GM19324 (cell line): ENCODE data around the gene DRAM1.
"Not testable (repeated sequence)": the region's sequence is repeated elsewhere in the genome, so short reads cannot be mapped to it uniquely, and the experiment has no call there.

ENCODE experiments used
- ATAC-seq: cut with Tn5 transposase; IDR thresholded peaks from one replicate; pipeline ENCODE4 v1.9.1; 2021; ENCODE audit warnings: mild to moderate bottlenecking, moderate library complexity; ENCODE audit not compliant: unreplicated experiment, low FRiP score

The DRAM1 gene

DNA sequence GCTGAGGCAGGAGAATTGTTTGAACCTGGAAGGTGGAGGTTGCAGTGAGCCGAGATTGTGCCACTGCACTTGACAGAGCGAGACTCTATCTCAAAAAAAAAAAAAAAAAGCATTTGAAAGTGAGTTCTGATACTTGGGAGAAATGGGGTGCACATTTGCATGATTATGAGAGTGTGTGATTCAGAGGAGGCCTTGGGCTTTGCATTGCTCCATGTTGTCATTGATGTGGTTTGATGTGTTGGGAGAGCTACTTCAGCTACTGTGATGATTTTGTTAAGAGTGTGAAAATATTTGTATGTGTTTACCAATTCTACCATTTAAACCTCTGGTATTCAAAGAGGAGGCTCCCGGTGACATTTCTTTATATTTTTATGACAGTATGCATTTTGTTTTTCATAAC lies 24.4 kb downstream of the DRAM1 start:
- ATAC-seq = no peak

DNA sequence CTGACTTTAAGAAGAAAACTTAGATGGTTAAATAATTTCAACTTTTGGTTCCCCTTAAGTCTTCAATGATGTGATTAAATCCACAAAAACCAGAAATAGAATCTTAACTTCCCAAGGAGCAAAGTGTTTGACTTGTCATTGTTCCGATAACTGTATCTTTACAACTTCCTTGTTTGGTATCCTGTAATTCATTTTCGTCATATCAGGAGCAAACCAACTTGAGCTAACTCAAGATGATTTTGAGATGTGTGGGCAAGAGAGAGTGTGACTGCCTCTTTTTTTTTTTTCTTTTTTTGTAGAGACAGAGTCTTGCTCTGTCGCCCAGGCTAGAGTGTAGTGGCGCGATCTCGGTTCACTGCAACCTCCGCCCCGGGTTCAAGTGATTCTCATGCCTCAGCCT lies 25.3 kb downstream of the DRAM1 start:
- ATAC-seq = no peak

DNA sequence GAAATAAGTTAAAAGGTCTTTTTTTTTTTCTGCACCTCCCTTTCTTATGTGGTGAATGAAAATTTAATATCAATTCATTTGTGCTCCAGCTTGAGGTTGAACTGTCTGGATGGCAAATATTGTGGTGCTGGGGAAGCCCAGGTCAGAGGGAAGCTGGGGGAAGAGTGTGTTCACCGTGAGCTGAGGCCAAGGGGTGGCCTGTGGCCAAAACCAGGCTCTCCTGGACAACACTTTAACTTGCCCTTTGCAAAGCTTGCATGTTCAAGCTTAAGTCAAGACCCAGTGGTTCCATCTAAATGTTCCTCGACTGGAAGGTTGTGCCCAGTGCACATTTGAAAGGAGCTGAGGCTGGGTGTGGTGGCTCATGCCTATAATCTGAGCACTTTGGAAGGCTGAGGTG lies 28.8 kb downstream of the DRAM1 start:
- no peak for ATAC-seq

DNA sequence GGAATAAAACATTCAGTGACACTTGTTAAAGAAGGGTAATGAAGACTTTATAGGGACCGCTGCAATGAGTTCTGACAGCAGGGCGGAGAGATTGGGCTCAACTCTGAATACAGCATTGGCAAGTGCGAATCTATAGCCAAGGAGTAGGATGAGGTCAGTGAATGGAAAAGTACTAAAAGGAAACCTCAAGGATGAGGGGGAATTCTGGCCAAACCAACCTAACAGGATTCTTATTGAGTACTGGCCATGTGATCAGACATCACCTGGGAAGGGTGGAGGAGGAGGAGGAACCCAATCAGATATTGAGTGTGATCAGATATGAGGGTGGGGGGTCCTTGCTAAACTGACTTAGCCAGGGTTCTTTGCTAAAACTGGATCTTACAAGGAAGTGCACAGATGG lies 31.0 kb downstream of the DRAM1 start:
- ATAC-seq = no peak

DNA sequence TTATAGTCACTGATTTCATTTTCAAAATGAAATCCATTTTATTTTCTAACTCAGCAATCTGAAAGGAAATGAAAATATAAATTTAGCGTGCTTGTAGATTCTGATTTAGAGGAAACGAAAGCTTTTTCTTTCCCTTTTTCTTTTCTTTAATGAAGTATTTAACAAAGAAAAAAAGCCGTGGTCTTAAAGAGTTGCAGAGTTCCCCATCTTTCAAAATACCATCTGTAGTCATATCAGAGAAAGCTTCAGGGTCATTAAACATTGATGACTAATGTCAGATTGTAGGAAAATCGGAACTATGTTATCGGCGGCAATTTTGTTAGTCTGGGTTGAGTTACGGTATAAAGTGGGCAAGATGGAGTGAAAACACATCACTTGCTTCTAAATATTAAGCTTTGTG lies 32.3 kb downstream of the DRAM1 start:
- no peak for ATAC-seq

DNA sequence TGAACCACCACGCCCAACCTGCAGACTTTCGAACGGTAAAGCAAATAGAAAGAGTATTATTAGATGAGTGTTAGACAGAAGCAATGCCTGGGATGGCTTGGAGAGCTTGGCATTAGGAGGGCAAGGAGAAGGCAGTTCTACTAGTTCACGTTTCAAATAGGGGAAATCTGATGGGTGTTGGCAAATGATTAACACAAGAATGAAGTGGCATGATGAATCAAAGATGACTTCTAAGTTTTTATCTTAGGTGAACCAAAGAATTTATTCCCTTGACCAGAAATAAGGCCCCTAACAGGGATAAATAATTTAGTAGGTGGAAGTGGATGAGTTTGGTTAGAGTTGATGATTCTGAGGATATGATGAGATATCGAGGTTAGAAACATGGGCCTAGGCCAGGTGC lies 38.5 kb downstream of the DRAM1 start:
- no peak for ATAC-seq

DNA sequence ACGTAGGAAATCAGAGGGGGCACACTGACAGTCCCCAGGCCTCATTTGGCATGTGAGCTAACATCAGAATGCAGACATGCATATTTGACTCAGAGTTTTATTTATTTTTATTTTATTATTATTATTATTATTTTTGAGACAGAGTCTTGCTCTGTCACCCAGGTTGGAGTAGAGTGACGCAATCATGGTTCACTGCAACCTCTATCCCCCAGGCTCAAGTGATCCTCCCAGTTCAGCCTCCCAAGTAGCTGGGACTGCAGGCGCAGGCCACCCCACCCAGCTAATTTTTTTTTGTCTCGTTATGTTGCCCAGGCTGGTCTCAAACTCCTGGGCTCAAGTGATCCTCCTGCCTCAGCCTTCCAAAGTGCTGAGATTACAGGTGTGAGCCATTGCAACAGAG lies 41.4 kb downstream of the DRAM1 start:
- not testable (repeated sequence) for ATAC-seq

DNA sequence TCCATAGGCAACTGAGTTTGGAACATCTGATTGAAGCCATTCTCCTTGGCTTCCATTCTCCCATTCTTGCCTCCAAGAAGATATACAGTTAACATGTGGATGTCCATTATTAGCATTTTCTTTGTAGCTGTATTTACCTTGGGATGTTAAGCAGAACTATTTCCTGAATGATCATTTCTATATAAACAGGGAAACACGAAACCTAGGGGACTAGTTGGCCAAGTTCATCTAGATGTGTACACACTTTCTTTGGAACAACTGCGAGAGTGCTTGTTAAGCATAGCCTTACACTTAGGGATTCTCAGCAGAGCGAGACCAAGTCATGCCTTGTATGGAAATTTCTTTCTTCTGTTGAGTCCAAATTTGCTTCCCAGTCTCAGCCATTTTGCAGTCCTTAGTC lies 42.1 kb downstream of the DRAM1 start:
- no peak for ATAC-seq

DNA sequence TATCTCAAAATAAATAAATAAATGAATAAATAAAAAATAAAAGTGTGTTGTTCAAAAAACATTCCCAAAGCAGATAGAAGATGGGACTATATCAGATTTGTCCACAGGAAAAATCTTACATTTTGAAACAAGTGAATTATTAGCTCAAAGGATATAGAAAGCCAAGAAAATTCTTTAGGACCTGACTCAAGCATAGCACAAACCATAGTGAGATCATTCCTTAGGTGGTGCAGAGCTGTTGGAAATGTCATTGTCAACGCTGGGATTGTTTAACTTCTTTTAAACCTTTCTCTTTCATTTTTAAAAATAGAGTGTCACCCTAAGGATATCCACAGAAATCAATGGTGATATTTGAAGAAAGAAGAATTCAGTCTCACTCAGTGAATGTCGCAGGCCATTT lies 43.5 kb downstream of the DRAM1 start:
- ATAC-seq = no peak

DNA sequence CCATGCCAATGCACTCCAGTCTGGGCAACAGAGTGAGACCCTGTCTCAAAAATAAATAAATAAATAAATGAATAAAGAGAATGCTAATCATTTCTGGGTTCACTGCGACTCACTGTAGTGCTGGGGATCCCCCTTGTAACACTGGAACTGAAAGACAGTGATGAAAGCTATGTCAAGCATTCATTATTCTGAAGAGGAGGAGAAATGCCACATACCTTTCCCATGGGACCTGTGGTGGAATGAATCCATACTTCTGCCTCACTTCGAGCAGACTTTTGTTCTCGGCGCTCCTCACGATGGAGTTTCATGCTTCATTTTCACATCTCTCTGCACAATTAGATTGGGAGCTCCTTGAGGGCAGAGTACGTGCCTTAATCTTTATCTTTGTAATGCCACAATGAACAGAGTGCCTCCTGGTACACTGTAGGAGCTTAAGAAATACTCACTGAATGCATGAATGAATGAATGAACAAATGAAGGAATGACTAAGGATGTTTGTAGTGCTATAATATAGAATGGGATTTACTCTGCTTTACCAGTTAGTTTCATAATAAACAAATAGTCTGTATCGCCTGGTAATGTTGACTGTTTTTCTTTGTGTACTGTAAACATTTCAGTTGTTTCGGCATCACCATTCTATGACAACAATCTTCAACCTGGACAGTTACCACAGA lies 45.8 kb downstream of the DRAM1 start:
- no peak for ATAC-seq

DNA sequence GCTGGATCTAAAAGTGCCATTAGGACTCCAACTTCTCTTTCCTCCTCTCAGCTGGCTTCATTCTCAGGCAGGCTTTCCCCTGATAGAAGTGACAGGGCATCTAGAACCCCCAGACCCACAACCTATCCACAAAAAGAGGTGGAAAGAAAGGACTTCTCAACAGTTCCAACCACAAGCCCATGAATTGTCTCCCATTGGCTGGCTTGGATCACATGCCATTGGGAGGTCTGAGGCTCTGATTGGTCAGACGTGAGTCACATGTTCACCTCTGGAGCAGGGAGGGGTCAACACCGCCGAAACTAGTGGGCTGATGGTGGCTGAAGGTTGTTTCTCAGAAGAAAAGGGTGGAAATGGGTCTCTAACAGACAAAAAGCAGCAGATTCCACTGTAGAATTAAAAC lies 47.2 kb downstream of the DRAM1 start:
- no peak for ATAC-seq

DNA sequence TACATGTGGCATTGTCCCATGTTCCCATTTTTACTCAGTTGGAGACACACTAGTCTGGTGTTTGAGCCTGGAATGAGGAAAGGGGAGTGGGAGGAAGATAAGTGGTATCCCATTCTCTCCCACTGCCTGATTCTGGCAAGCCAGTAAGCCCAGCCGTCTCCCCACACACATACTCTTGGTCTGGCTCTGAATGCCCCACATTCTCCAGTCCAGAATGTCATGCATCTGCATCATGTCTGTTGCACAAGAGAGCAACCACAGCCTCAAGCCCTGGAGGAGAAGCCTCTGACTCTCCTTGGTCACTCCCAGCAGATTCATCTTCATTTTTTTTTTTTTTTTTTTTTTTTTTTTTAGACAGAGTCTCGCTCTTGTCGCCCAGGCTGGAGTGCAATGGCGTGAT lies 48.0 kb downstream of the DRAM1 start:
- no peak for ATAC-seq

DNA sequence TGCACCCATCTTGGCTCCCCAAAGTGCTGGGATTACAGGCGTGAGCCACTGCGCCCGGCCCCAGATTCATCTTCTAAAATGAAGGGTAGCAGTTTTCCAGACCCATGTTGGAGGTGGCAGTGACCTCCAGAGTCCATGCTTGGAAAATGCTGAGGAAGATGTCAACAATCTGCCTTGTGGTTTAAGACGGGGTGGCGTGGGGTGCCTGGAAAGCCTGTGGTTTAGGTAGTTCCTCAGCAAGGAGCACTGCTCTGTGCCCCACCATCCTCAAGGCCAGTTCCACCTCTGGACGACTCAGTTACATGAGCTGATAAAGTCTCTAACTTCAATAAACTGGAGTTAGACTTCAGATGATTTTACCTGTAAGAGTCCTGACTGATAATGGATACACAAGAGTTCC lies 48.6 kb downstream of the DRAM1 start:
- no peak for ATAC-seq

DNA sequence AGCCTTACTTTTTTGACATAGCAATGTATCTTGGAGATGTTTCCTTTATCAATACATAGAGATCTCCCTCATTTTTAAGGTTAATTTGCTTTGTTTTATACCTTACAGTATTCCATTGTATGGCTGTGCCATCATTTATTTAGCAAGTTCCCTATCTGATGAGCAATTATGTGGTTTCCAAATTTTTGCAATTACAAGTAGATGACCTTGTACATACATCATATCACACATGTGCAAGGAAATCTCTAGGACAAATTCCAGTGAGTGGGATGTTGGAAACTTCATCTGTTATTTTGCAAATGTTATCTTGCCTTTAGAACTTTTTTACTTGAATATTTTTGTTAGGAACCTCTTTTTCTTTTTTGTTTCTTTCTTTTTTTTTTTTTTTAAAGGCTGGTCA lies 49.7 kb downstream of the DRAM1 start:
- no peak for ATAC-seq

DNA sequence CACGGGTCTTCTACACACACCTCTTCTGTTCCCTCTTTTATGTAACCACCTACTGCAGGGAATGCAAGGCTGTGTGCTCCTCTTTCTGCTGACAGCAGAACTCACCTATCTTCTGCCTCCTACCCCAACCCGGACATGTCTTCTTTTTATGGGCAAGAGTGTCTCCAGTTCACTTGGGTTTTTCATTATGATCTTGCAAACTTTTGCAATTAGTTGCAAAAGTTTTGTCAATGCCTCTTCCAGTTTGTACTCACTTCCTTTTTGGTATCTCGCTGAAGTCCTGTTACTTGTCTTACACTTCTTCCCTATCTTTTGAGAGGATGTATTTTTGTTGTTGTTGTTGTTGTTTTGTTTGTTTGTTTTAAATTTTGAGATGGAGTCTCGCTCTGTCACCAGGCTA lies 50.6 kb downstream of the DRAM1 start:
- ATAC-seq = no peak

DNA sequence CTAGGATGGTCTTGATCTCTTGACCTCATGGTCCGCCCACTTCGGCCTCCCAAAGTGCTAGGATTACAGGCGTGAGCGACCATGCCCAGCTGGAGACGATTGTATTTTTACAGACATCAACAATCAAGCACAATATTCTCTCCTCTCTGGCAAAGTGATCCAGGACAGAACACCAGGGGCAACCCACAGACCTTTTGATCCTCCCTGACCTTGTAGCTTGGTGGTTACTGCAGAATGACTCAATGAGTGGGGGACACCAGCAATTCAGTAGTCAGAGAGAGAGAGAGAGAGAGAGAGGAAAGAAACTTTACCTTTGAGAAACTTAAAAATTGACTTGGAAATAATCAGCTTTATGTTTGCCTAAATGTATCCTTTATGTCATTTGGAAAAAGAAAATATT lies 51.2 kb downstream of the DRAM1 start:
- ATAC-seq = no peak

DNA sequence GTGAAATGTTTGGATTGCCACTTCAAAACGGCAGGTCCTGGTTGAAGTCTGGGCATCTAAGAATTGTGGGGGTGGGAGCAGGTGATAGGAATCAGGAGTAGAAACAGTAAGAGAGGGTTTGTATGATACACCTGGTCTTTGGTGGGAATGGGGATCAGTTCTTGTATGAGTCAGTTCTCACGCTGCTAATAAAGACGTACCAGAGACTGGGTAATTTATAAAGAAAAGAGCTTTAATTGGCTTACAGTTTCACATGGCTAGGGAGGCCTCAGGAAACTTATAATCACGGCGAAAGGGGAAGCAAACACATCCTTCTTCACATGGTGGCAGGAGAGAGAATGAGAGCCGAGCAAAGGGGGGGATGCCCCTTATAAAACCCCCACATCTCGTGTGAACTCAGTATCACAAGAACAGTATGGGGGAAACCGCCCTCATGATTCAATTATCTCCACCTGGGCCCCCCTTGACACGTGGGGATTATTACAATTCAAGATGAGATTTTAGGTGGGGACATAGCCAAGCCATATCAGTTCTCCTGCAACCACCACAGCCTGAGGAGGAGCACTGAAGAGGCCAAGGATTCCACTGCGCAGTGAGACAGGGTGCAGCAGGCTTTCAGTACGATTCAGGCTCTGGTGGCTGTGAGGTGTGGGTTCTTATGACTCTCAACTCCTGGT lies 52.1 kb downstream of the DRAM1 start:
- no peak for ATAC-seq

DNA sequence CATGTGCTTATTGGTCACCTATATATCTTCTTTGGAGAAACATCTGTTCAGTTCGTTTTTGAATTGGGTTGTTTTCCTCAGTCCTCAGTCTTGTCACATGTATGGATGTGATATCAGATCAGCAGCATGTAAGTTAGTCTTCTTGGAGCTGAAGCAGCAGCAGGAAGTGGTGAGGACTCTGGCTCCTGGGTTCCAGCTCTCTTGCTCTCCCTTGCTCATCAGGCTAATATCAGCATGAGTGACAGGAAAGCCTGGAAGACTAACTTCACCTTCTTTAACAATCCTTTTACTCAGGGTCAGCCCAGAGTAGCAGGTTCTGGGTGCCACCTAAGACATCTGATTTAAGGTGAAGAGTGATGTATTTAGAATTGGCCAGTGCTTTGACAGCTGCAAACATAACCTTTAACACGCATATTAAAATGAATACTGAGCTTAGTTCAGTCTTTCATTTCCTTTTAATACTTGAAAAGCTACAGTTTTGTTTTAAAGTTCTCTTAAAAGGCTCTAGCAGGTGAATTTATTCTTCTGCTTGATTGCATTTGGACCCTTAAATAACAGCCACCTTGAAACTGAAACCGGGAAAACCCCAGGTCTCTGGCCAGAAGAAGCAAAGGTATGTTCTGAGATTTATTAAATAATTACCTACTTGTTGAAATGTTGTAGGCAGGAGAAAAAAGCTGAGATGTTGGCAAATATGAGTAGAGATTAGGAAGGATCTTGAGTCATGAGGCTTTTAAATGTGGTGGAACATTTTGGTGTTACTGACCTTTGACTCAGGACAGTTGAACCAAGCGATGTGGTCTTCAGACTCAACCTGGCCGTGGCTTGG lies 54.3 kb downstream of the DRAM1 start:
- ATAC-seq = peak; percentile 46

DNA sequence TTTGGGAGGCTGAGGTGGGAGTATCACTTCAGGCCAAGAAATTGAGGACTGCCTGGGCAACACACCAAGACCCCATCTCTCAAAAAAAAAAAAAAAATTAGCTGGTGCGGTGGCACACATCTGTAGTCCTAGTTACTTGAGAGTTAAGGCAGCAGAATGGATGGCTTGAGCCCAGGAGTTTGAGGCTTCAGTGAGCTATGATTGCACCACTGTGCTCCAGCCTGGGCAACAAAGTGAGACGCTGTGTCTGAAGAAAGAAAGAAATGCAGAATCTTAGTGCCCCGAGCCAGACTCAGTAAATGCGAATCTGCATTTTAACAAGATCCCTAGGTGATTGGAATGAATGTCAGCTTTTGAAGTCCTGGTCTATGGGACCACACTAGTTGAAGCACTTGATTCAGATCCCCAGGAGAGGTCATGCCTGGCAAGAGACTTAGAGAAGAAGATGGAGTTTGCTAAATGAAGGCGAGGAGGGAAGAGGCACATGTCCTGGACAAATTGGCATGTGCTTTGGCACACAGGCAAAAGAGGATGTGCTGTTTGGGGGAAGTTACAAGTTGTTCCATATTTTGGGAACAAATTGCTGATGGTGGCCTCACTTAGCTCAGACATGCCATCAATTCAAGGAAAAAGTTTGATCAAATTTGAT lies 56.6 kb downstream of the DRAM1 start:
- ATAC-seq = no peak

DNA sequence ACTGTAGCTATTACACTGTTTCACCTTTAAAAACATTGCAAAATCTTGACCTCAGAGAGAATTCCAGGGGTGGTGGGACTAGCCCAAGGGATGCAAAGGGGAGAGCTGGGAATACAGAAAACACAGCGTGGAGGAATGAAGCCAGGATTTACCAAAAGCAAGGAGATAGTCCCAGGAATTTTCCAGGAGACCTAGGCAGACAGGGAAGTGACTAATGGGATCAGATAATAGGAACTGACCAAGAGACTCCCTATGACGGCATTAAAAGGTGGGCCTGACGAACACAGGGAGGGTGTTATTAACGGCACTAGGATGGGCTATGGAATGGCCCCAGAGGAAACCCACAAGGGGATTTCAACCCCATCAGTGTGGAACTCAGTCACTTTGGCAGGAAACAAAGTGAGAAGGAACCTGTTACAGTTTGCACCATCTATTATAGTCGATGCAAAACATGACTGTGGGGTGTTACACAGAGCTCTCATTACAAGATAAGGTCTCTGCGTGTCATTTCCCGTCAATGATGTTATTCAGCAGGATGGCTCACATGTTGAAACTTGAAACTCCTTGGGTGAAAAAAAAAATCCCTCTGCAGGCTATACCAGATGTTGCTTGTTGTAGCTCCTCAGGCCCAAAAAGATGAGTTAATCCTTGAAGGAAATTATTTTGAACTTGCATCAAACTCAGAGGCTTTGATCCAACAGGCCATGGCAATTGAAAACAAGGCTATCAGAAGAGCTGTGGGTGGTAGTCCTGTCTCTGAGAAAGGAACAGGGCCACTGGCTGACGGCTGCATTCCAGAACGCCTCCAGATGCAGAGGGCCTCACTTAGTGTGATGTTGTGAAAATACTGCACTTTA lies 58.7 kb downstream of the DRAM1 start:
- ATAC-seq = peak; percentile 71
